Keratinocyte (primary cell): ENCODE measurements around the gene ZG16B. TPM values are rescaled to one million over a fixed set of nuclear protein-coding genes. Genes with fewer than 3 reads are reported as not detected.

Experiments used
- DNase-seq: peaks from one replicate; pipeline ENCODE4 v3.0.0-alpha.2; 2011; ENCODE audit warnings: low read depth, missing footprints, low spot score
- FAIRE-seq: peaks from 2 replicates; lab custom pipeline; 2011; peaks lifted over from hg19 to GRCh38; lab: Jason Lieb, UNC
- H2AFZ ChIP-seq: 2 replicates; pipeline ENCODE4 v1.6.0; 2012; ENCODE audit warnings: low read length, control low read depth, inconsistent platforms; ENCODE audit not compliant: control insufficient read depth
- H3K27ac ChIP-seq: 2 replicates; pipeline ENCODE4 v1.5.1; 2011; ENCODE audit warnings: low read length; ENCODE audit not compliant: control insufficient read depth, insufficient read depth
- H3K27me3 ChIP-seq: 3 replicates; pipeline ENCODE4 v1.6.0; 2011; ENCODE audit warnings: low read length; ENCODE audit not compliant: control insufficient read depth, insufficient read depth; ENCODE audit errors: extremely low read depth
- H3K36me3 ChIP-seq, 2 experiments: 2 replicates in 1 of 2; 3 replicates in 1 of 2; pipeline ENCODE4 v1.5.1; 2011; ENCODE audit warnings: low read length in 2 of 2, mild to moderate bottlenecking in 1 of 2; ENCODE audit not compliant: control insufficient read depth in 2 of 2, insufficient read depth in 2 of 2; ENCODE audit errors: extremely low read depth in 1 of 2
- H3K4me1 ChIP-seq: 3 replicates; pipeline ENCODE4 v1.5.1; 2011; ENCODE audit warnings: low read length; ENCODE audit not compliant: control insufficient read depth, insufficient read depth; ENCODE audit errors: extremely low read depth
- H3K4me2 ChIP-seq: 3 replicates; pipeline ENCODE4 v1.6.0; 2011; ENCODE audit warnings: low read depth, low read length; ENCODE audit not compliant: control insufficient read depth, insufficient read depth; ENCODE audit errors: extremely low read depth
- H3K4me3 ChIP-seq, 3 experiments: fragments of 200-600 bp in 1 of 3; sonication (generic) in 1 of 3; 2 replicates in 2 of 3; 3 replicates in 1 of 3; pipeline ENCODE4 v1.5.1; 2011 to 2016; ENCODE audit warnings: low read length in 3 of 3, mild to moderate bottlenecking in 3 of 3, control low read depth in 2 of 3, inconsistent platforms in 1 of 3, low read depth in 1 of 3, mixed read lengths in 1 of 3, mixed run types in 1 of 3, moderate library complexity in 1 of 3; ENCODE audit not compliant: control insufficient read depth in 2 of 3, insufficient read depth in 2 of 3; ENCODE audit errors: extremely low read depth in 1 of 3
- H3K79me2 ChIP-seq: 2 replicates; pipeline ENCODE4 v1.6.0; 2012; ENCODE audit warnings: low read length; ENCODE audit not compliant: control insufficient read depth, insufficient read depth
- H3K9ac ChIP-seq: 3 replicates; pipeline ENCODE4 v1.6.0; 2011; ENCODE audit warnings: low read length; ENCODE audit not compliant: control insufficient read depth, insufficient read depth; ENCODE audit errors: extremely low read depth
- H3K9me1 ChIP-seq: 3 replicates; pipeline ENCODE4 v1.6.0; 2011; ENCODE audit warnings: low read length; ENCODE audit not compliant: control insufficient read depth, insufficient read depth; ENCODE audit errors: extremely low read depth
- H3K9me3 ChIP-seq: 2 replicates; pipeline ENCODE4 v1.5.1; 2012; ENCODE audit warnings: low read depth, low read length; ENCODE audit not compliant: control insufficient read depth
- H4K20me1 ChIP-seq: 3 replicates; pipeline ENCODE4 v1.6.0; 2011; ENCODE audit warnings: low read length; ENCODE audit not compliant: control insufficient read depth, insufficient read depth; ENCODE audit errors: extremely low read depth
- EZH2 ChIP-seq: IDR thresholded peaks from one replicate; pipeline ENCODE4 v1.6.1; 2012; ENCODE audit warnings: inconsistent platforms, mild to moderate bottlenecking, low read length, moderate library complexity
- dilution Hi-C: fragments of 300-500 bp; cut with MboI; formaldehyde crosslinking; loops from one replicate; pipeline ENCODE4 v1.7.0; 2020; ENCODE audit warnings: low sequenced_read_pairs; ENCODE audit not compliant: extremely low pct_ligation_motif_present
- polyA plus RNA-seq, 5 experiments: library from polyadenylated mRNA; depleted of rRNA in 3 of 5; stranded (reverse) in 3 of 5; stranded (forward) in 1 of 5; unstranded in 1 of 5; fragments of >200 nt; gene quantifications; 1 replicate in 1 of 5; 2 replicates in 3 of 5; 3 replicates in 1 of 5; pipeline versions ENCODE4 v1.2.1 to v1.2.3, GENCODE V29; 2011 to 2012; ENCODE audit warnings: missing spikeins in 2 of 5, low read depth in 1 of 5, low replicate concordance in 1 of 5
- TF ChIP-seq, protein P1 (sequence below), 3 experiments: IDR thresholded peaks in 1 of 3; conservative IDR thresholded peaks in 1 of 3; optimal IDR thresholded peaks in 1 of 3; 2 replicates in 2 of 3; 3 replicates in 1 of 3; pipeline versions ENCODE3 to v1.5.1; 2011; ENCODE audit warnings: low read length in 3 of 3, mild to moderate bottlenecking in 3 of 3, moderate library complexity in 2 of 3, control low read depth in 1 of 3, inconsistent platforms in 1 of 3; ENCODE audit not compliant: insufficient read depth in 2 of 3; ENCODE audit errors: extremely low read depth in 1 of 3

The ZG16B gene
- polyA plus RNA-seq, 1 donor (not counting 4 experiments of a cell fraction or from before 2014, with no cell fraction given) = 2.1 TPM

DNA sequence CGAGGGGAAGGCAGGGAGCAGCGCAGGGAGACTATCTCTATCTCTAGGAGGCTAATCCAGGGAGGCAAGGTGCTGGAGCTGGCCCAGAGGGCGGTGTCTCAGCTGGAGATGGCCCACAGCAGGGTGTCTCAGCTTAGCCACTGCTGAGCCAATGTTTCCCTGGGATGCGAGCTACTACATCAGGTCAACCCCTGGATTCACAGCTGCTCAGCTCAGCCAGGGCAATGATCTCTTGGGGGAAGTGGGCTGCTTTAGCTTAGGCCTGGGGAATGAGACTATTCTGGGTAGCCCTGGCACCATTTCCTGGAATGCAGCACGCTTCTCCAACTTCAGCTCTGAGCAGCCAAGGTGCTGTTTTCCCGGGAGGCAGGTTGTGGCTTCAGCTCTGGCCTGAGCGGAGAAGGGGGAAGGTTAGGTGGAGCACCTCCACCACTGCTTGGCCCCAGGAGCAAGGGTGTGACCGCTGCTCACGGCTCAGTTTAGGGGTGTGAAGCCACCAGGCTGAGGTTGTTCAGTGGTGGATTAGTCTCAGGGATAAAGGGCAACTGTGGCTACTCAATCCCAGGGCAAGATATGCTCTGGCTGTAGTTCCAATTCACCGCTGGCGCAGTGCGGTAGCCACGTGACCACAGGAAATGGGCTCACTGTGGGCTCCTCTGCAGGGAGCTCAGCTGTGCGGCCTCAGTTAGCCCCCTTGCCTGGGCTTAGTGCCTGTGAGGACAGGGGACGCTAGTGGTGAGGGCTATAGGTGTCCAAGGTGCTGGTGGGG lies 18.2 kb upstream of the ZG16B start:
- Histone ChIP-seq H3K27me3 (peaks cover 41% of the 10 kb centered on the region), H3K4me3 (no peak overlapping the region), H4K20me1 (no peaks in the 10 kb centered on the region), H3K27ac (no peak overlapping the region), H3K4me1 (peaks cover 6% of the 10 kb centered on the region), H3K4me2 (peak overlapping the region; percentile 8), H3K9ac (no peak overlapping the region), H3K36me3 (no peaks in the 10 kb centered on the region), H2AFZ (no peak overlapping the region), H3K9me3 (no peaks in the 10 kb centered on the region), H3K79me2 (no peaks in the 10 kb centered on the region), H3K9me1 (no peaks in the 10 kb centered on the region)
- FAIRE-seq = peak; percentile 32
- TF ChIP-seq, protein P1, sequence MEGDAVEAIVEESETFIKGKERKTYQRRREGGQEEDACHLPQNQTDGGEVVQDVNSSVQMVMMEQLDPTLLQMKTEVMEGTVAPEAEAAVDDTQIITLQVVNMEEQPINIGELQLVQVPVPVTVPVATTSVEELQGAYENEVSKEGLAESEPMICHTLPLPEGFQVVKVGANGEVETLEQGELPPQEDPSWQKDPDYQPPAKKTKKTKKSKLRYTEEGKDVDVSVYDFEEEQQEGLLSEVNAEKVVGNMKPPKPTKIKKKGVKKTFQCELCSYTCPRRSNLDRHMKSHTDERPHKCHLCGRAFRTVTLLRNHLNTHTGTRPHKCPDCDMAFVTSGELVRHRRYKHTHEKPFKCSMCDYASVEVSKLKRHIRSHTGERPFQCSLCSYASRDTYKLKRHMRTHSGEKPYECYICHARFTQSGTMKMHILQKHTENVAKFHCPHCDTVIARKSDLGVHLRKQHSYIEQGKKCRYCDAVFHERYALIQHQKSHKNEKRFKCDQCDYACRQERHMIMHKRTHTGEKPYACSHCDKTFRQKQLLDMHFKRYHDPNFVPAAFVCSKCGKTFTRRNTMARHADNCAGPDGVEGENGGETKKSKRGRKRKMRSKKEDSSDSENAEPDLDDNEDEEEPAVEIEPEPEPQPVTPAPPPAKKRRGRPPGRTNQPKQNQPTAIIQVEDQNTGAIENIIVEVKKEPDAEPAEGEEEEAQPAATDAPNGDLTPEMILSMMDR (optimal IDR thresholded peaks at IDR 0.05 in 1 of 3, IDR thresholded peaks at IDR 0.05 in 1 of 3, conservative IDR thresholded peaks at IDR 0.05 in 1 of 3; ENCODE audit: extremely low read depth in 1 of 3, insufficient read depth in 2 of 3, low read length in 3 of 3) = no peak
- no peak for TF ChIP-seq EZH2
- no peak for DNase-seq
- dilution Hi-C loops = no loop called here

GRCh38 chr16:2813771-2814221 lies 16.3 kb upstream of the ZG16B start:
- H4K20me1 ChIP-seq = no peaks in the 10 kb centered on the region
- no peak overlapping the region for H2AFZ ChIP-seq
- no peak overlapping the region for H3K4me3 ChIP-seq
- H3K9me3 ChIP-seq = no peaks in the 10 kb centered on the region
- no peak overlapping the region for H3K4me2 ChIP-seq
- H3K9ac ChIP-seq = no peak overlapping the region
- H3K9me1 ChIP-seq = no peaks in the 10 kb centered on the region
- H3K4me1 ChIP-seq = peaks cover 6% of the 10 kb centered on the region
- FAIRE-seq (no peak), DNase-seq (no peak)
- dilution Hi-C loops = no loop called here
- peaks cover 45% of the 10 kb centered on the region for H3K27me3 ChIP-seq
- TF ChIP-seq EZH2 = no peak
- TF ChIP-seq, protein P1 (optimal IDR thresholded peaks at IDR 0.05 in 1 of 3, IDR thresholded peaks at IDR 0.05 in 1 of 3, conservative IDR thresholded peaks at IDR 0.05 in 1 of 3; ENCODE audit: extremely low read depth in 1 of 3, insufficient read depth in 2 of 3, low read length in 3 of 3) = no peak
- no peaks in the 10 kb centered on the region for H3K79me2 ChIP-seq
- H3K27ac ChIP-seq = no peak overlapping the region
- no peaks in the 10 kb centered on the region for H3K36me3 ChIP-seq
